MM.1S (cell line): ENCODE results near the gene DCBLD1.

ENCODE experiments used
- CTCF ChIP-seq: fragments of 300-600 bp; sonication (generic); IDR thresholded peaks from 2 replicates; pipeline ENCODE4 v1.5.1; 2016; ENCODE audit warnings: antibody characterized with exemption, low read length, mixed read lengths
- EZH2 ChIP-seq: fragments of 300-600 bp; sonication (generic); optimal IDR thresholded peaks from 2 replicates; pipeline ENCODE3; 2017; ENCODE audit warnings: low read depth, mild to moderate bottlenecking, antibody characterized with exemption, low read length, mixed read lengths
- EZH2phosphoT487 ChIP-seq: fragments of 300-600 bp; sonication (generic); IDR thresholded peaks from 2 replicates; pipeline ENCODE4 v1.6.1; 2018; ENCODE audit warnings: antibody characterized with exemption, low read length

- TF ChIP-seq CTCF (no peak), EZH2phosphoT487 (no peak), EZH2 (no peak)
Observed at GRCh38 chr6:117538615-117539014, 56.1 kb downstream of the DCBLD1 start.
